Measurements from ENCODE around the gene KLHL40.

The KLHL40 gene

DNA sequence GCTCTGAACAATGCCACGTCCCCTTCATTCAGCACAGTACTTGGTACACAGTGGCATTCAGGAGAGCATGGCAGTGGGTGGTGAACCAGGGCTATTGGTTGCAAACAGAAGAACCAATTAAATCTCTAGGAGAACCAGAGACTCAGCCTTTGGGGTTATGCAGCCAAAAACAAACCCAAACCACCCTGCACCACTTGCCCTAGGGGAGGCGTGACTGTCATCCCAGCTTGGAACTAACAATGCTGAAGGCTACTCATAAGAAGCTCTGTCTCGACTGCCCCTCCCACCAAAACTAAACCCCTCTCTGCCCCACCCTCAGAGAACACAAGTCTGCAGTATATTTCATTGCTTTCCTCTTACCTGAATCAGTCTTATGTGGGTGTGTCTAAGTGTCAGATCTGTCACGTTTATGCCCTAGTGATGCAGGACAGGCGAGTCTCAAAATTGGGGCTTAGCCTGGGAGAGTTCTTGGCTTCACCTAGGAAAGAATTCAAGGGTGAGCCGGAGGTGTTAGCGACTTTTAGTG is 15.2 kb upstream of the KLHL40 start:
- DNase-seq (ENCODE audit: low spot score) = no peak

DNA sequence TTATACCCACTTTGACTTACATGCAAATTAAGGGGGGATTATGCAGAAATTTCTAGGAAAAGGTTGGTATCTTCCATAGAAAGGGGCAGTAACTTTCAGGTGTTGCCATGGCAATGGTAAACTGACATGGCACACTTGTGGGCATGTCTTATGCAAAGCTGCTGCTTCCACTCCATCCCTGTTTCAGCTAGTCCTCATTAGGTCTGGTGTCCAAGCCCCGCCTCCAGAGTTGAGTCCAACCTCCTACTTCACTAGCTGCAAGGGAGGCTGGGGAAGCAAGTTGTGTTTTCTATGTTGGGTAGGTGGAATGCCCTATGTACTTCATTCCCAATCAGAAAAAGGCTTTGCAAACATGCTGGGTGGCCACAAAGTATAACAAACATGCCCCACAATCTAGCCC is 14.7 kb upstream of the KLHL40 start:
- no peak for DNase-seq (ENCODE audit: low spot score)

DNA sequence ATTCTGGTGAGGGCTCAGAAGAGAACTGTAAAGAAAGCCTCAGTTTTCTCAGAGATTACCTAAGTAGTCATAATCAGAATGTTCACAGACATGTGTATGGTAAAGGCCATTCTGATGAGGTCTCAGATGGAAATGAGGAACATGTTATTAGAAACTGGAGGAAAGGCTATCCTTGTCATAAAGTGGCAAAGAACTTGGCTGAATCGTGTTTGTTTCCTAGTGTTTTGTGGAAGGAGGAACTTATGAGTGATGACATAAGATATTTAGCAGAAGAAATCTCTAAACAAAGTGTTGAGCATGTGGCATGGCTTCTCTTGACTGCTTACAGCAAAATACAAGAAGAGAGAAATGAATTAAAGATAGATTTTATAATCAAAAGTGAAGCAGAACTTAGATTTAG is 12.8 kb upstream of the KLHL40 start:
- no peak for DNase-seq (ENCODE audit: low spot score)

DNA sequence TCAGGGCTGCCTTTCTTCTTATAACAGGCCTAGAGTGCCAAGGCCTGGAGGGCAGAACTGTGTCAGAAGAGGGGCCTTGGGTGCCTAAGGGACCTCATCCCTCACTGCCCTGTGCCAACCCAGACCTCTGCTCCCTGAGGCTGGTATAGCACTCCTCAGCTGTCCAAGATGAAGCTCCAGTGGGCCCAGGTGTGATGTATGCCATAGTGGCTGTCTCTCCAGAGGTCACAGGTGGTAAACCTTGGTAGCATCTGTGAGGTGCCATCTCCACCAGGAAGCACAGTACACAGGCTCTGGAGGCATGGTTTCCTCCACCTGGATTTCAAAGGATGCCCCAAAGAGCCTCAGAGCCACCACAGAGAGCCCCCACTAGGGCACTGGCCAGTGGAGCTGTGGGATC is 12.3 kb upstream of the KLHL40 start:
- no peak for DNase-seq (ENCODE audit: low spot score)

DNA sequence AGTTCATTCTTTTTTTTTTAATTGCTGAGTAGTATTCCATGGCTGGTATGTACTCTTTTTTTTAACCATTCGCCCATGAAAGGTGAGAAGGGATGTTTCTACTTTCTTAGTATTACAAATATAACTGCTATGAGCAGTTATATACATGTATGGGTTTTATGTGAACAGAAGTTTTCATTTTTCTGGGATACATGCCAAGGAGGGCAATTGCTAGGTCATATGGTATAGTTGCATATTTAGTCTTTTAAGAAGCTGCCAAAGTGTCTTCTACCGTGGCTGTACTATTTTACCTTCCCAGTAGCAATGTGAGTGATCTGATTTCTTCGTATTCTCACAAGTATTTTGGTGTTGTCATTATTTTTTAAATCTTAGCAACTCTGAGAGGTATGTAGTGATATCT is 11.2 kb upstream of the KLHL40 start:
- DNase-seq (ENCODE audit: low spot score) = no peak

DNA sequence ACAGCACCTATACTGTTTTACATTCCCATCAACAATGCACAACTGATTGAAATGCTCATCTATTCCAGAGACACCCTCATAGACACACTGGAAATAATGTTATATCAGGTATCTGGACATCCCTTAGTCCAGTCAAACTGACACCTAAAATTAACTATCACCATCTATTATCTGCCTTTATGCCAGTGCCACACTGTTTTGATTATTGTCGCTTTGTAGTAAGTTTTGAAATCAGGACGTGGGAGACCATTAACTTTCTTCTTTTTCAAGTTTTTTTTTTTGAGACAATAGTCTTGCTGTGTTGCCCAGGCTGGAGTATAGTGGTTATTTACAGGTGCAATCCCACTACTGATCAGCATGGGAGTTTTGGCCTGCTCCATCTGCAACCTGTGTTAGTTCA is 9.4 kb upstream of the KLHL40 start:
- no peak for DNase-seq (ENCODE audit: low spot score)

DNA sequence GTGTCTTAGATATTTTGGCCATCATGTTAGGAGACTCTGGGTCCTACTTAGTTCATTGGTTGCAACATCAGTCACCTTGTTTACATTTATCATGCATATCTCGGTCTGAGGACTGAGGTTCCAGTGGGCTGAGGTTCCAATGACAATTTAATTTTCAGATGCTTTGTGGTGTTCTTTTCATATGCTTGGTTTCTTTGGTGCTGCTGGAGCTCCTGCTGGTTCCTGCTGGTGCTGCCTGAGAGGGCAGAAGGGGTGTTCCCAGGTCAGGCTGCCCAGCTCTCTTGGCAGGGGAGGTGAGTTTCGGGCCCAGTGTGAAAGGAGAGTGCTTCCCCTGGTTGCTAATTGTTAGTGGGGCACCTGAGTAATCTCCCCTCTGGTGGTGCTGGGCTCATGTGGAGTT is 6.9 kb upstream of the KLHL40 start:
- no peak for DNase-seq (ENCODE audit: low spot score)

DNA sequence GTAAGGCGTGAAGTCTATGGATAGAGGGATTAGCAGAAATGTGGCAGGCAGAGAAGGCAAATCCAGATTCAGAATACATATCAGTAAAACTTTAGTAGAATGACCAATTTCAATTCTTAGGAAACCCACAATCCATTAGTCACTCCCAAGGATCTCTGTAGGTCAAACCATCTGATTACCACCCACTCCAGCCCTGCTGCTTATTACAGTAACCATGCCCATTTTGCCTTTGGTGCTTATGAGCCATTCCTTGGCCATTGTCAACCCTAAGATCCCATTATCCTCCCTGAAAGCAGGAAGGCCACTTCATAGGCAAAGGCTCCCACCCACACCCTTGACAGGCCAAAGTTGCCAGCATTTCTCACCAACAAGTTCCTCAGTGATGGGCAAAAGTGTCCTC is 5.1 kb upstream of the KLHL40 start:
- no peak for DNase-seq (ENCODE audit: low spot score)

DNA sequence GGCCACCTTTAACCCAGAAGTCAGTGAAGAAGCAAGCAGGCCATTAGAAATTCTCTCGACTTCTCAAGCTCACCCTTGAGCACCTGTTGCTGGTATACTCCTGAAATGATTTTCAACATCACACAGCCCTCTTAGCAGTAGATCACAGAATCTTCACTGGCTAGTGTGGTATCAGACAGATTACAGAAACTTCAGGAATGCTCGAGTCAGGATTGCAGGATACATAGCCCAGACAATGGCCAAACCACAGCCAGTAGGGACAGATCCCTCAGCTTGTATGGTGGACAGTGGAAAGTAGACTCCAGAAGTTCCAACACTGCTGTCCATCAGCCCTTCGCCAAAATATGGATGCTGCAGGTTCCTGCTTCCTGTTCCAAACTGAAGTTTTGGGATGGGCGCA is 4.5 kb upstream of the KLHL40 start:
- no peak for DNase-seq (ENCODE audit: low spot score)

DNA sequence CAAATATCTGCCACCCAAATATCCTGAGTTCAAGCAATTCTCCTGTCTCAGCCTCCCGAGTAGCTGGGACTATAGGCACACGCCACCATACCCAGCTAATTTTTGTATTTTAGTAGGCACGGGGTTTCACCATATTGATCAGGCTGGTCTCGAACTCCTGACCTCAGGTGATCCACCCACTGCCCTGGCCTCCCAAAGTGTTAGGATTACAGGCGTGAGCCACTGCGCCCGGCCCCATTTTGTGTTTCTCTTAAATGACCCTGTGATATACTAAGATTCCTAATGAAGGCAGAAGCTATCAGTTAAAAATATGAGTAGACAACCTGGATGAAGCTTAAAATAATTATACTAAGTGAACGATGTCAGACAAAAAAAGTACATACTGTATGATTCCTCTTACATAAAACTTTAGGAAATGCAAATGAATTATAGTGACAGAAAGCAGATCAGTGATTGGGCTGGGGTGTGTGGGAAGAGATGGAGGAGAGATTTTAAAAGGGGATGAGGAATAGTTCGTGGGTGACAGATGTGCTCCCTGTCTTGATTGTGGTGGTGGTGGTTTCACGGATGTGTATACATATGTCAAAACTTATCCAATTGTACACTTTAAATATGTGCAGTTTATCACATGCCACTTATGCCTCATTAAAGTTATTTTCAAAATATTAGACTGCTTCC is 3.8 kb upstream of the KLHL40 start:
- DNase-seq (ENCODE audit: low spot score) = no peak

DNA sequence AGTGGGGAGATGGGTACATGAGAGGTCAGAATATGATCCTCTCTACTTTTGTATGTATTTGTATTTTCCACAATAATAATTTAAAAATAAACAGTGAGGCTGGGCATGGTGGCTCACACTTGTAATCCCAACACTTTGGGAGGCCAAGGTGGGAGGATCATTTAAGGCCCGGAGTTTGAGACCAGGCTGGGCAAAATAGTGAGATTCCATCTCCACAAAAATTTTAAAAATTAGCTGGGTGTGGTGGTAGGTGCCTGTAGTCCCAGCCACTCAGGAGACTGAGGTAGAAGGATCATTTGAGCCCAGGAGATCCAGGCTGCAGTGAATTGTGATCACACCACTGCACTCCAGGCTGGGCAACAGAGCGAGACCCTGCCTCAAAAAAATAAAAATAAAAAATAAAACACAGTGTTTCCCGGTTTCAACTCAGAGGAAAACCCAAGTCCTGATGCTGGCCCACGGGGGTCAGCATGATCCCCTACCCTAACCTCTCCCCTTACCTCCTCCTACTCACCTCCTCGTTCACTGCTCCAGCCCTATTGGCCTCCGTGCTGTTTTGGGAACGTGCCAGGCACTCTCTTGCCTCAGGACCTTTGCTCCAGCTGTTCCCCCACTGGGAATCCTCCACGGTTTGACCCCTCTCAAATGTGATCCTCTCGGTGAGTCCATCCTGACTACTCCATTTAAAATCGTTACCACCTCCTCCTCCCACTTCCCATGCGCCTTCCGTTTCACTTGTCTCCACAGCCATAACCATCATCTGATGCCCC is 2.9 kb upstream of the KLHL40 start:
- no peak for DNase-seq (ENCODE audit: low spot score)

DNA sequence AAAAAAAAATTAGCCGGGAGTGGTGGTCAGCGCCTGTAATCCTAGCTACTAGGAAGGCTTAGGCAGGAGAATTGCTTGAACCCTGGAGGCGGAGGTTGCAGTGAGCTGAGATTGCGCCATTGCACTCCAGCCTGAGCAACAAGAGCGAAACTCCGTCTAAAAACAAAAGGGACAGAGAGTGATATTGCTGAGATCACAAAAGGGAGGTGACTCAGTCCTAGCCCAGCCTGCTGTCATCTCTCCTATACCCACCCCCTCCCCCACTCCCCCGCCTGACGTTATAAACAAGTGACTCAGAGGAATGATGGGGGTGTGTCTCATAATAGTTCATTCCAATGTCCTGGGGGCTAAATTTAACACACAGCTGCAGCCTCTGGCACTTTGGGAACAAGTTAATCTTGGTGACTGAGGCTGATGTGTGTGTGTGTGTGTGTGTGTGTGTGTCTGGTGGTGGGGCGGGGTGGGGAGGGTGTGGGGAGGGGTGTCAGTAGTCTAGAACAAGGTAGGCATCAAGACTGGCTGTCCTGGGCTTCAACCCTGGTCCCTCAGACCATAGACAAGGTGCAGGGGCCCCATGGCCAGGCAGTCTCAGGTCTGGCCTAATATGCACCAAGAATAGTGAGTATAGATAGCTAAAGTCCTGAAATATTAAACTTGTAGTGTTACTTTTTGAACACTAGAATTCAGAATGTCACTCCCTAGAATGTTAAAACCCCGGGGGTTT is 1.3 kb upstream of the KLHL40 start:
- DNase-seq (ENCODE audit: low spot score) = no peak

DNA sequence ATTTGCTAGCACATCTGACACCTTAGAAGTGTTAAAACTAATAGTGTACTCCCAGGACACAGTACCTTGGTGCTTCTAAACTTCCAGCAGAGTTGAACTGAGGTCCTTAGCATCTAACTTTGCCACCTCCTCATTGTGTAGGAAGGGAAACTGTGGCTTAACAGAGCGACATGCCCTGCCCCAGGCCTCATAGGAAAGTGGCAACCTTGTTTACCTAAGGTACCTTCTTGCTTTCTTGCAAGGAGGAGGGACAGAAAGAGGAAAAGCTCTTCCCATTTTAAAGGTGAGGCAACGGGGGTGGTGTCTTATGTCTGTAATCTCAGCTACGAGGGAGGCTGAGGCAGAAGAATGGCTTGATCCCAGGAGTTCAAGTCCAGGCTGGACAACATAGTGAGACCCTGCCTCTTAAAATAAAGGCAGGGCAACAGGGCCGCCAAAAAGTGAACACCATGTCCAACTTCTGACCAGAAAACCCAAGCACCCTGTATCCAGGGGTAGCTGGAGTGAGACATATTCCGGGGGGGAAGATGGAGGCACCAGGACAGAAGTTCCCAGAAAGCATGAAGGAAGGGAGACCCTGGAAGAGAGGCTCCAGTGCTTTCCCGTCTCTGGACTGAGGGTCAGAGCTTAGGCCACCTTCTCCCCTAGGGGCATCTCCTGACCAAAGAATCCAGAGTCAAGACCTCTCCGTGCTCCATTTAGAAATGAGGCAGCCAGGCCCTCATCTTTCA is 540 bp upstream of the KLHL40 start:
- no peak for DNase-seq (ENCODE audit: low spot score)

DNA sequence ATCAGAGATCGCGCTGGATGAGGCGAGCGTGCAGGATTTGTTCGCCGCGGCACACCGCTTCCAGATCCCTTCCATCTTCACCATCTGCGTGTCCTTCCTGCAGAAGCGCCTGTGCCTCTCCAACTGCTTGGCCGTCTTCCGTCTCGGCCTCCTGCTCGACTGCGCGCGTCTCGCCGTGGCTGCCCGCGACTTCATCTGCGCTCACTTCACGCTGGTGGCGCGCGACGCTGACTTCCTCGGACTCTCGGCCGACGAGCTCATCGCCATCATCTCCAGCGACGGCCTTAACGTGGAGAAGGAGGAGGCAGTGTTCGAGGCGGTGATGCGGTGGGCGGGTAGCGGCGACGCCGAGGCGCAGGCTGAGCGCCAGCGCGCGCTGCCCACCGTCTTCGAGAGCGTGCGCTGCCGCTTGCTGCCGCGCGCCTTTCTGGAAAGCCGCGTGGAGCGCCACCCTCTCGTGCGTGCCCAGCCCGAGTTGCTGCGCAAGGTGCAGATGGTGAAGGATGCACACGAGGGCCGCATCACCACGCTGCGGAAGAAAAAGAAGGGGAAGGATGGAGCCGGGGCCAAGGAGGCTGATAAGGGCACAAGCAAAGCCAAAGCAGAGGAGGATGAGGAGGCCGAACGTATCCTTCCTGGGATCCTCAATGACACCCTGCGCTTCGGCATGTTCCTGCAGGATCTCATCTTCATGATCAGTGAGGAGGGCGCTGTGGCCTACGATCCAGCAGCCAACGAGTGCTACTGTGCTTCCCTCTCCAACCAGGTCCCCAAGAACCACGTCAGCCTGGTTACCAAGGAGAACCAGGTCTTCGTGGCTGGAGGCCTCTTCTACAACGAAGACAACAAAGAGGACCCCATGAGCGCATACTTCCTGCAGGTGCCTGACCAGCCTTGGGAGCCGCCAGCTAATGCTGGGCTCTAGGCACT is 819 bp downstream of the KLHL40 start:
- no peak for DNase-seq (ENCODE audit: low spot score)

DNA sequence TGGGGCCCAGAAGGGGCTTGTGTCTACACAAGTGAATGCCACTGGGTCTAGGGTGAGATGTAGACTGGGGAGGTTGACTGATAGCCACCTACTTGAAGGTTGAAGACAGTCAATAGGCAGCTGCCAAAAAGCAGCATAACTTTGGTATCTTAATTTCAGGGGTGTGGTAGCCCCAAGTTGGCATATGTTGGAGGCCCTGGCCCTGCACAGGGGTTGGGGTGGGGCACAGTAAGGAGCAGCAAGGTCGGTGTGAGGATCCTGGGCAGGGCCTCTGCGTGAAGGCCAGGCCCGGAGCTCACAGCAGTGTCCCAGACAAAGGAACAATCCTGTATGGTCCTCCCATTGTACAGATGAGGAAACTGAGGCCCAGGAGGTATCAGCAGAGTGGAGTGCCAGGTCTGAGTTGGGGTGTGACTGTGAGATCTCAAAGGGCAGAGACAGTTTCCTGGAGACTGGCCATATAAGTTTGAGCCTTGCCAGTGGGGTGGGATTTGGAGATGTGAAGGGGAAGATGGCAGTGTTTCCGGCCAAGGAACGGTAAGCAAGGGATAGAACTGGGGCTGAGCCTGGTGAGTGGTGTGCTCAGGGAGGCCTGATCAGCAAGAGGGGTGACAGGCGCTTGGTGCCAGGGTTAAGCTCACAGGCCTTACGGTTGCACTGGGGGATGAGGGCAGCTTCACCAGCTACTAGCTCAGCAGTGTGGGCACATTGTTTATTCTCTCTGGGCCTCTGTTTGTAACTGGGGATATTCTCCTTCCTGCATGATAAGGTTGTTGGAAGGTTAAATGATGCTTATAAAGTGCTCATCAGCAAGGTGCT is 1.7 kb downstream of the KLHL40 start:
- no peak for DNase-seq (ENCODE audit: low spot score)

DNA sequence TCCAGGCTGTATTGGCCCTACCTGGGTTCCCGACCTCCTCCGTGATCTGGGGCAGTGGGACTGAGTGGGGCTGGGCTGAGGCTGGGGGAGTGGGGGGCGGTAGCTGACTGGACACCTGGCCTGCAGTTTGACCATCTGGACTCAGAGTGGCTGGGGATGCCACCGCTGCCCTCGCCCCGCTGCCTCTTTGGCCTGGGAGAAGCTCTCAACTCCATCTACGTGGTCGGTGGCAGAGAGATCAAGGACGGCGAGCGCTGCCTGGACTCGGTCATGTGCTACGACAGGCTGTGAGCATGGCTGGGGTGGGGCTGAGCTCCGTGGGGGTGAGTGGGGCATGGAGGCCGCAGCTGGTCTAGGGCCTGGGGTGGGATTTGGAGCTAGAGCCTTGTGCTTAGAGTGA is 2.7 kb downstream of the KLHL40 start:
- no peak for DNase-seq (ENCODE audit: low spot score)

DNA sequence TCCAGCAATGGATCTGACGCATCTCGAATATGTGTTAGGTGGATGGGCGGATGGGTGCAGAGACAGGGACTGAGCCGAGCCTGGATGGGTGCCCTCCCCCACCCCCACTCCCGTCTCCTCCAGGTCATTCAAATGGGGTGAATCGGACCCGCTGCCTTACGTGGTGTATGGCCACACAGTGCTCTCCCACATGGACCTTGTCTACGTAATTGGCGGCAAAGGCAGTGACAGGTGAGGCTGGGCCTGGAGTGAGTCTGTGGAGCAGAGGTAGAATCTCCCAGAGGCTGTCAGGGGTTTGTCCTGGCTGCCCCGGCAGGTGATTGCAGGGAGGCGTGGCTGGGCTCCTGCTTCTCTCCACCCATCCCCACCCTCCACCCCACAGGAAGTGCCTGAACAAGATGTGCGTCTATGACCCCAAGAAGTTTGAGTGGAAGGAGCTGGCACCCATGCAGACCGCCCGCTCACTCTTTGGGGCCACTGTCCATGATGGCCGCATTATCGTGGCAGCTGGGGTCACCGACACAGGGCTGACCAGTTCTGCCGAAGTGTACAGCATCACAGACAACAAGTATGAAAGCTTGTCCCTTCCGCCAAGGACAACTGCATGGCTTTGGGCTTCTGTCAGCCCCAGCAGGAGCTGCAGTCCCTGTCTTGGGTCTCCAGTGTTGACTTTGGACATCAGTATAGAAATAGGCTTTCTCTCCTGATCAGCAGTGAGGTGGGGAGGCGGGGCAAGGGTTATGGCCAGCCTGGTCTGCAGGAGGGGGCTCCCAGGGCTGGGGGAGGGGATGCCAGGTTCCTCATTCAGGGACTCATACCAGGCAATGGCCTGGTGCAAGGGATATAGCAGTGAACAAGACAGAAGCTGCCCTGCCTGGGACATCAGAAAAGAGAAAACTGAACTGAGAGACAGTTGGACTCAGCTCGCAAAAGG is 3.4 kb downstream of the KLHL40 start:
- DNase-seq (ENCODE audit: low spot score) = no peak

DNA sequence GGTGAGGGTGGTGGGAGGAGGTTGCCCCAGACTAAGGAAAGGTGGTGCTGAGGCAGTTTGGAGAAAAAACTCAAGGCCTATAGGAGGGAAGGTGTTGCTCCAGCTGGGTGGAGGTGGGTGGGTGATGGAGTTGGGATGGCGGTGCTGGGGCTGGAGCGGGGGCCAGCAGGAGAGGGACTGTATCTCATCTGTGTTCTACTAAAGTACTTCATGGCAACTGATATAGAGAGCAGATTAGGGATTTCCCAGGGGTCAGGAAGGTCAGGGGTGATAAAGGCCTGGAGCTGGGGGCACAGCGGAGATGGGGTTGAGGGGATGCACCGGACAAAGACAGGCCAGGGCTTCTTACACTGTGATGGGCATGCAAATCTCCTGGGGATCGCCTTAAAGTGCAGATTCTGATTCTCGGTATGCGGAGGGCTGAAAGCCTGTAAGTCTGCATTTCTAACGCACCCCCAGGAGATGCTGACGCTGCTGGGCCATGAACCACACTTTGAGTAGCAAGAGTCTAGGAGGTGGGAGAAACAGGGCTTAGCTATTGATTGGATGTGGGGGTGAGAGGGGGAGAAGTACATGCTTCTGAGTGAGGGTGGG is 4.2 kb downstream of the KLHL40 start:
- no peak for DNase-seq (ENCODE audit: low spot score)

DNA sequence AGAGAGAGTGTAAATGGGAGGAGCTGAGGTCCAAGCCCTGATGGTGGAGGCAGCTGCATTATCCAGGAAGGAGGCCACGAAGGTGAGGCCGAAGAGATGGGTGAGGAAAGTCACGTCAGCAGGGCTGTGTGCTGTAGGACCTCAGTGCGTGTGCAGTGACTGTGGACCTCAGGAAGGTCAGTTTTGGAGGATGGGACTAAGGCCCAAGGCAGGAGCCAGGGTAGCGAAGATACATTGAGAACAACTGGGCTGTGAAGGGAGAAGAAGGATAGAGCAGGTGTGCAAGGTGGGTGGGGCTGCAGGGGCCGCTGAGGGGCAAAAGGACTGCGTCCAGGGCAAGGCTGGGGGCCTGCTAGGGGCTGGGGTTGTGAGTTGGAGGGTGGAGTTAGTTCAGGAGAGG is 4.9 kb downstream of the KLHL40 start:
- no peak for DNase-seq (ENCODE audit: low spot score)

Data from cerebellar cortex (tissue), 1 donor.